ENCODE measurements around the gene CREBRF.

- TF ChIP-seq POLR2AphosphoS5 (IDR thresholded peaks at IDR 0.05), result no peak
- TF ChIP-seq CTCF (IDR thresholded peaks at IDR 0.05), result no peak
These were observed 82.6 kb downstream of the CREBRF start for GRCh38 chr5:173138707-173139106.

Measured in sigmoid colon (tissue), 4 donors.